Fibroblast of mammary gland (primary cell): ENCODE measurements around the gene CNPPD1.

Experiments used
- DNase-seq: peaks from one replicate; pipeline ENCODE4 v3.0.0-alpha.2; 2010; ENCODE audit warnings: low read depth
- H3K4me3 ChIP-seq: 2 replicates; pipeline ENCODE4 v1.5.1; 2011; ENCODE audit warnings: low read depth, mild to moderate bottlenecking, low read length, moderate library complexity; ENCODE audit not compliant: control insufficient read depth
- CTCF ChIP-seq: conservative IDR thresholded peaks from 2 replicates; pipeline ENCODE4 v1.5.1; 2011; ENCODE audit warnings: low read depth, low read length, inconsistent platforms; ENCODE audit not compliant: control insufficient read depth, insufficient read depth

Gene CNPPD1

GRCh38 chr2:219182331-219183150 lies 5.8 kb upstream of the CNPPD1 start:
- TF ChIP-seq CTCF: no peak
- no peak overlapping the region for H3K4me3 ChIP-seq
- DNase-seq: no peak

- DNase-seq: no peak
- TF ChIP-seq CTCF: no peak
- no peak overlapping the region for H3K4me3 ChIP-seq
Measured at GRCh38 chr2:219181531-219181930, 4.8 kb upstream of the CNPPD1 start.

- no peak for TF ChIP-seq CTCF
- no peak for DNase-seq
- no peak overlapping the region for H3K4me3 ChIP-seq
Measured at GRCh38 chr2:219180961-219181360, 4.2 kb upstream of the CNPPD1 start.

GRCh38 chr2:219179601-219180465 lies 3.1 kb upstream of the CNPPD1 start:
- no peak for DNase-seq
- no peak overlapping the region for H3K4me3 ChIP-seq
- no peak for TF ChIP-seq CTCF

GRCh38 chr2:219178377-219179175 lies 1.9 kb upstream of the CNPPD1 start:
- no peak for TF ChIP-seq CTCF
- peak overlapping the region; percentile 81 for H3K4me3 ChIP-seq
- no peak for DNase-seq
